Measurements from ENCODE around the gene ITGB1BP1. TPM values are rescaled to one million over a fixed set of nuclear protein-coding genes. Genes with fewer than 3 reads are reported as not detected.

The ITGB1BP1 gene
- total and polyA plus RNA-seq, 9 of the 15 experiments (the other 6 are each of a cell fraction or from before 2014, with no cell fraction given) = 37.8 to 95.3 (median 50.4) TPM

DNA sequence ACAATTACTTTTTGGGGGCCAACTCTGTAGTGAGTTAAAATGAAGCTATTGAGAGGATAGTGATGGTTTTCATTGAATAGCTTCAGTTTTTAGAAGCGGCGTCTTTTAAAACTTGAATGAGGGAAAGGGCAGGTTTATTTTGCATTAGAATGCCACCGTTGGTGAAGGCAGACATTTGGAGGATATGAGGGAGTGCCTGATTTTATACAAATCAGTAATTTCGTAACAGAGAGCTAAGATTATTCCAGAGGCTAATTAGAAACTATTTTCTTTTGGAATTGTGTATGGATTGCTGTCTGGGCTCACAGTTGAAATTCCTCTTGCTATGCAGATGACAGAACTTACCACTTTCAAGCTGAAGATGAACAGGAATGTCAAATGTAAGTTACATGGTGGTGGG is 67.6 kb downstream of the ITGB1BP1 start:
- Histone ChIP-seq H3K4me3 (no peak overlapping the region), H3K79me2 (ENCODE audit: control insufficient read depth, insufficient read depth, low read length) (no peaks in the 10 kb centered on the region), H3K27me3 (ENCODE audit: control insufficient read depth in 2 of 2, insufficient read depth in 2 of 2, low read length in 2 of 2) (peaks cover 5 to 33% of the 10 kb centered on the region in 2 experiments; a peak in 4 of 5 replicates), H3K9me1 (ENCODE audit: control insufficient read depth, insufficient read depth, low read length) (no peaks in the 10 kb centered on the region), H3K9ac (ENCODE audit: insufficient read depth in 1 of 2, low read depth in 2 of 2, low read length in 2 of 2) (no peak overlapping the region), H3K9me3 (replicated peaks; ENCODE audit: control insufficient read depth, insufficient read depth, low read depth, low read length) (no peaks in the 10 kb centered on the region), H2AFZ (ENCODE audit: low read depth, low read length) (no peak overlapping the region), H3K36me3 (ENCODE audit: control insufficient read depth, insufficient read depth, low read length) (no peaks in the 10 kb centered on the region), H3K4me2 (ENCODE audit: insufficient read depth, low read length) (no peak overlapping the region), H4K20me1 (replicated peaks; ENCODE audit: control insufficient read depth, insufficient read depth, low read length) (no peaks in the 10 kb centered on the region), H3K27ac (ENCODE audit: extremely low read depth, low read depth, low read length) (no peak overlapping the region), H3K4me1 (replicated peaks in 1 of 2; ENCODE audit: control insufficient read depth in 2 of 2, insufficient read depth in 2 of 2, low read length in 2 of 2) (no peaks in the 10 kb centered on the region)
- DNase-seq (ENCODE audit: extremely low read depth in 1 of 4, low spot score in 3 of 4) (no peak), FAIRE-seq (no peak), ATAC-seq (no peak)
- POLR2A ChIA-PET = interaction anchor here (0.8 kb wide), 1 partner anchor 21 kb away, joined by 3 read pairs; no protein-coding TSS in a partner anchor
- CTCF ChIA-PET (ENCODE audit: low intra/inter-chr PET ratio) = no interaction called here
- no peak for TF ChIP-seq CBX3 (IDR thresholded peaks at IDR 0.05; ENCODE audit: borderline replicate concordance in 1 of 2, low read length in 2 of 2)
- TF ChIP-seq MTF1 (CRISPR knock-in tag; IDR thresholded peaks at IDR 0.05; ENCODE audit: borderline replicate concordance) = no peak
- TF ChIP-seq ILK (tag; IDR thresholded peaks at IDR 0.05; ENCODE audit: borderline replicate concordance, low read depth) = no peak
- no peak for TF ChIP-seq WHSC1 (IDR thresholded peaks at IDR 0.05; ENCODE audit: low read length)
- no peak for TF ChIP-seq ETV1 (tag; conservative IDR thresholded peaks at IDR 0.05; ENCODE audit: low read depth)
- TF ChIP-seq, protein P1, sequence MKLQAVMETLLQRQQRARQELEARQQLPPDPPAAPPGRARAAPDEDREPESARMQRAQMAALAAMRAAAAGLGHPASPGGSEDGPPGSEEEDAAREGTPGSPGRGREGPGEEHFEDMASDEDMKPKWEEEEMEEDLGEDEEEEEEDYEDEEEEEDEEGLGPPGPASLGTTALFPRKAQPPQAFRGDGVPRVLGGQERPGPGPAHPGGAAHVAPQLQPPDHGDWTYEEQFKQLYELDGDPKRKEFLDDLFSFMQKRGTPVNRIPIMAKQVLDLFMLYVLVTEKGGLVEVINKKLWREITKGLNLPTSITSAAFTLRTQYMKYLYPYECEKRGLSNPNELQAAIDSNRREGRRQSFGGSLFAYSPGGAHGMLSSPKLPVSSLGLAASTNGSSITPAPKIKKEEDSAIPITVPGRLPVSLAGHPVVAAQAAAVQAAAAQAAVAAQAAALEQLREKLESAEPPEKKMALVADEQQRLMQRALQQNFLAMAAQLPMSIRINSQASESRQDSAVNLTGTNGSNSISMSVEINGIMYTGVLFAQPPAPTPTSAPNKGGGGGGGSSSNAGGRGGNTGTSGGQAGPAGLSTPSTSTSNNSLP (IDR thresholded peaks at IDR 0.05; ENCODE audit: borderline replicate concordance, low read depth, low read length) = no peak
- TF ChIP-seq RBM34 (IDR thresholded peaks at IDR 0.05; ENCODE audit: borderline replicate concordance, insufficient read depth, low read length) = no peak
- TF ChIP-seq TEAD4 (IDR thresholded peaks at IDR 0.05; ENCODE audit: low read length) = no peak
- TF ChIP-seq TEAD4 (CRISPR knock-in tag; IDR thresholded peaks at IDR 0.05; ENCODE audit: borderline replicate concordance) = no peak
- TF ChIP-seq HSF4 (CRISPR knock-in tag; IDR thresholded peaks at IDR 0.05; ENCODE audit: borderline replicate concordance) = no peak
- TF ChIP-seq ZNF165 (CRISPR knock-in tag; IDR thresholded peaks at IDR 0.05; ENCODE audit: borderline replicate concordance) = no peak
- no TSS peak for BruUV-seq (replicated peaks)
- 16% methylated on average over 4 of the region's 4 CpGs for WGBS (ENCODE audit: insufficient coverage, low coverage, missing lambda C conversion rate)
- in situ Hi-C loops (cut with MboI) (no loop called here), intact Hi-C loops (cut with micrococcal nuclease) (no loop called here)
